ENCODE measurements around the gene RBBP8NL. TPM values are rescaled to one million over a fixed set of nuclear protein-coding genes. Genes with fewer than 3 reads are reported as not detected.

The RBBP8NL gene
- total RNA-seq, 2 donors from 2014 or later, result 0.40 TPM; not detected in 1

DNA sequence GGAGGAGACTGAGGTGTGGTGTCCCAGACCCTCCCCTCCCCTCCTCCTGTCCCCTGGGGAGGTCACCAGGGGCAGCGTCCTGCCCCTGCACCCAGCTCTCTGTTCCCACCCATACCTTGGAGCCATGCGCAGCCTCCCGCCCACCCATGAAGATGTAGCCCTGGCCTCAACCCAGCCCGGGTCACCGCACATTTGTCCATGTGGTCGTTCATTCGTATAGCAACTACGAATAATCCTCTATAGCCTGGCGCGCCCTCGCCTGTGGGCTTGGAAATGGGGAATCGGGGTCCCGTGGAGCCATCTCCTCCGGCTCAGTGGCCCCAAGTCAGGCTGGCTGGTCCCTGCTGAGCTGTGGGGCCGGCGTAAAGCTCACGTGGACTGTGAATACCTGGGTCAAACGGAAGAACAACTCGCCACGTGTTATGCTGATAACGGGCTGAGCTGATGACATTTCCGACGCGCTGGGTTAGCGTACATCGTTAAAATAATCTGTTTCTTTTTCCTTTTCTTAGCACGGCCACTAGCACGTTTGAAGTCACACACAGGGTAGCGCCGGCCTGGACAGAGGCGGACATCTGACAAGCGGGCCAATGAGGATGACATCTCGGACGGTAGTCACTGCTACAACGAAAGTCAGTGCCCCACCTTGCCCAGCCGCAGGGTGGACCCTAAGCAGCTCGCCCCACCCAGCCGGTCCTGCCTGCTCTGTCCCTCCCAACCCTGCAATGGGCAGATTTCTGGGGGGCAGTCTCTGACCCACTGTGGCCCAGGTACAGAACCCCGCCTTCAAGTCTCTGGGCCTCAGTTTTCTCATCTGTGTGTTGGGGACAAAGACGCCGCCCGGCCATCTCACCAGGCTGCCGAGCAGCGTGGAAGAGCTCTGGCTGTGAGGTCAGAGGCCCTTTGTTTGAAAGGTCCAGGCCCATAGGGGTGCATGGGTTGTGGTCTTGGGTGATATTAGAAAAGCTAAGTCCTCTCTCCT lies 19.8 kb upstream of the RBBP8NL start:
- H3K9me3 ChIP-seq (ENCODE audit: control insufficient read depth, low read length), result no peaks in the 10 kb centered on the region
- DNase-seq, result no peak
- no peaks in the 10 kb centered on the region for H3K4me1 ChIP-seq (ENCODE audit: control insufficient read depth, insufficient read depth, low read length)
- TF ChIP-seq CTCF (conservative IDR thresholded peaks at IDR 0.05), result no peak
- no peak overlapping the region for H3K4me3 Mint-ChIP-seq
- 91 to 94% methylated on average over 33 to 44 of the region's 44 CpGs for WGBS, 2 experiments (ENCODE audit: insufficient coverage in 1 of 2, insufficient read length in 1 of 2)
- H3K9me3 Mint-ChIP-seq, result no peaks in the 10 kb centered on the region
- no peaks in the 10 kb centered on the region for H3K27me3 Mint-ChIP-seq (ENCODE audit: insufficient read depth)
- H3K27ac Mint-ChIP-seq, result peak overlapping the region; percentile 30
- H3K27me3 ChIP-seq (ENCODE audit: control insufficient read depth, insufficient read depth, low read length, poor library complexity, severe bottlenecking), result no peaks in the 10 kb centered on the region
- no peaks in the 10 kb centered on the region for H3K36me3 ChIP-seq (ENCODE audit: control insufficient read depth, insufficient read depth, low read length)
- H3K27ac ChIP-seq (ENCODE audit: low read depth, low read length), result no peak overlapping the region
- H3K9ac ChIP-seq (ENCODE audit: extremely low read depth, low read length, poor library complexity, severe bottlenecking), result no peak overlapping the region
- no peak overlapping the region for H3K4me3 ChIP-seq (ENCODE audit: low read length)
- no peaks in the 10 kb centered on the region for H3K36me3 Mint-ChIP-seq (ENCODE audit: low read depth)
- no peaks in the 10 kb centered on the region for H3K4me1 Mint-ChIP-seq

- Mint-ChIP-seq H3K27me3 (ENCODE audit: insufficient read depth) (no peaks in the 10 kb centered on the region), H3K36me3 (ENCODE audit: low read depth) (no peaks in the 10 kb centered on the region), H3K27ac (no peak overlapping the region), H3K9me3 (no peaks in the 10 kb centered on the region), H3K4me1 (no peaks in the 10 kb centered on the region), H3K4me3 (no peak overlapping the region)
- H3K4me3 ChIP-seq (ENCODE audit: low read length), result no peak overlapping the region
- H3K27me3 ChIP-seq (ENCODE audit: control insufficient read depth, insufficient read depth, low read length, poor library complexity, severe bottlenecking), result no peaks in the 10 kb centered on the region
- H3K36me3 ChIP-seq (ENCODE audit: control insufficient read depth, insufficient read depth, low read length), result no peaks in the 10 kb centered on the region
- TF ChIP-seq CTCF (conservative IDR thresholded peaks at IDR 0.05), result no peak
- no peak overlapping the region for H3K27ac ChIP-seq (ENCODE audit: low read depth, low read length)
- no peak overlapping the region for H3K9ac ChIP-seq (ENCODE audit: extremely low read depth, low read length, poor library complexity, severe bottlenecking)
- H3K9me3 ChIP-seq (ENCODE audit: control insufficient read depth, low read length), result no peaks in the 10 kb centered on the region
- 50 to 86% methylated on average over 1 to 12 of the region's 12 CpGs for WGBS, 2 experiments (ENCODE audit: insufficient coverage in 1 of 2, insufficient read length in 1 of 2)
- DNase-seq, result no peak
- no peaks in the 10 kb centered on the region for H3K4me1 ChIP-seq (ENCODE audit: control insufficient read depth, insufficient read depth, low read length)
Observed at GRCh38 chr20:62446481-62446880, 19.1 kb upstream of the RBBP8NL start.

- no peaks in the 10 kb centered on the region for H3K36me3 ChIP-seq (ENCODE audit: control insufficient read depth, insufficient read depth, low read length)
- H3K9ac ChIP-seq (ENCODE audit: extremely low read depth, low read length, poor library complexity, severe bottlenecking), result no peak overlapping the region
- no peak overlapping the region for H3K4me3 ChIP-seq (ENCODE audit: low read length)
- Mint-ChIP-seq H3K9me3 (no peaks in the 10 kb centered on the region), H3K27me3 (ENCODE audit: insufficient read depth) (no peaks in the 10 kb centered on the region), H3K36me3 (ENCODE audit: low read depth) (no peaks in the 10 kb centered on the region), H3K4me3 (no peak overlapping the region), H3K4me1 (no peaks in the 10 kb centered on the region), H3K27ac (no peak overlapping the region)
- no peaks in the 10 kb centered on the region for H3K9me3 ChIP-seq (ENCODE audit: control insufficient read depth, low read length)
- DNase-seq, result no peak
- WGBS, 2 experiments (ENCODE audit: insufficient coverage in 1 of 2, insufficient read length in 1 of 2), result 90 to 91% methylated on average over 8 to 28 of the region's 36 CpGs
- no peak for TF ChIP-seq CTCF (conservative IDR thresholded peaks at IDR 0.05)
- no peaks in the 10 kb centered on the region for H3K4me1 ChIP-seq (ENCODE audit: control insufficient read depth, insufficient read depth, low read length)
- no peaks in the 10 kb centered on the region for H3K27me3 ChIP-seq (ENCODE audit: control insufficient read depth, insufficient read depth, low read length, poor library complexity, severe bottlenecking)
- H3K27ac ChIP-seq (ENCODE audit: low read depth, low read length), result no peak overlapping the region
Observed at GRCh38 chr20:62445553-62446340, 18.4 kb upstream of the RBBP8NL start.
